H1 (cell line): Measurements from ENCODE around the gene TEX36. TPM values are rescaled to one million over a fixed set of nuclear protein-coding genes. Genes with fewer than 3 reads are reported as not detected.

ENCODE experiments used
- BCL11A ChIP-seq, 2 experiments: IDR thresholded peaks; one replicate each; pipeline ENCODE4 v1.6.1; 2011; ENCODE audit warnings: low read depth in 2 of 2, low read length in 2 of 2, mild to moderate bottlenecking in 2 of 2
- CBX8 ChIP-seq: fragments of 300-800, 300-1000 bp; sonication (generic); IDR thresholded peaks from 2 replicates; pipeline ENCODE4 v1.7.1; 2016; ENCODE audit warnings: low read depth, low read length, borderline replicate concordance
- CEBPB ChIP-seq: IDR thresholded peaks from 2 replicates; pipeline ENCODE4 v1.6.1; 2012; ENCODE audit warnings: low read depth, low read length
- SIN3A ChIP-seq, 2 experiments: IDR thresholded peaks in 1 of 2; conservative IDR thresholded peaks in 1 of 2; 2 replicates each; pipeline ENCODE4 v1.6.1; 2011 to 2012; ENCODE audit warnings: low read length in 2 of 2, improper control_type of control experiment in 1 of 2, low read depth in 1 of 2, mild to moderate bottlenecking in 1 of 2
- polyA plus RNA-seq, 7 experiments: library from polyadenylated mRNA; depleted of rRNA in 3 of 7; stranded (reverse) in 5 of 7; unstranded in 2 of 7; fragments of >200 nt in 5 of 7; fragments of 200-250 nt in 2 of 7; gene quantifications; 1 replicate in 5 of 7; 2 replicates in 1 of 7; 4 replicates in 1 of 7; pipeline versions ENCODE4 v1.2.1 to v1.2.3, GENCODE V29; 2011 to 2013; ENCODE audit warnings: missing spikeins in 2 of 7, mixed read lengths in 2 of 7
- total RNA-seq: library from RNA; stranded (reverse); fragmentation: NEBNext Ultra II Directional; extraction: Animal tissue kit (Norgen Biotek cat#: 25700); gene quantifications from 2 replicates; pipeline ENCODE4 v1.2.1, GENCODE V29; 2021
- TF ChIP-seq, protein P1 (sequence below): IDR thresholded peaks from 2 replicates; pipeline ENCODE4 v1.6.1; 2011; ENCODE audit warnings: low read depth, mild to moderate bottlenecking, low read length; ENCODE audit not compliant: insufficient read depth

TEX36 gene
- total and polyA plus RNA-seq, 2 of the 8 experiments (the other 6 are each of a cell fraction or from before 2014, with no cell fraction given) = not detected

DNA sequence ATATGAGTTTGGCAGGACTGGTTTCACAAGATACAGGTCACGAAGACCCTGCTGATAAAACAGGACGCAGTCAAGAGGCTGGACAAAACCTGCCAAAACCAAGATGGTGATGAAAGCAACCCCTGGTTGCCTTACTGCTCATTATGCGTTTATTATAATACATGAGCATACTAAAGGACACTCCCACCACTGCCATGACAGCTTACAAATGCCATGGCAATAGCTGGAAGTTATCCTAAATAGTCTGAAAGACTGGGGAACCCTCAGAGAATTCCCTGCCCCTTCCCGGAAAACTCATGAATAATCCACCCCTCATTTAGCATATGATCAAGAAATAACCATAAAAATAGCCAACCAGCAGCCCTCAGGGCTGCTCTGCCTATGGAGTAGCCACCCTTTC is 73.1 kb downstream of the TEX36 start (continued):
- TF ChIP-seq, protein P1, sequence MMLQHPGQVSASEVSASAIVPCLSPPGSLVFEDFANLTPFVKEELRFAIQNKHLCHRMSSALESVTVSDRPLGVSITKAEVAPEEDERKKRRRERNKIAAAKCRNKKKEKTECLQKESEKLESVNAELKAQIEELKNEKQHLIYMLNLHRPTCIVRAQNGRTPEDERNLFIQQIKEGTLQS = no peak
- TF ChIP-seq CEBPB (no peak), SIN3A (conservative IDR thresholded peaks at IDR 0.05 in 1 of 2, IDR thresholded peaks at IDR 0.05 in 1 of 2; ENCODE audit: low read depth in 1 of 2, low read length in 2 of 2) (no peak), CBX8 (no peak), BCL11A (IDR thresholded peaks at IDR 0.05; ENCODE audit: low read depth in 2 of 2, low read length in 2 of 2) (no peak)
